Omental fat pad (tissue), 4 donors: ENCODE measurements around the gene SH3RF3. TPM values are rescaled to one million over a fixed set of nuclear protein-coding genes. Genes with fewer than 3 reads are reported as not detected.

ENCODE experiments used
- ATAC-seq: fragments of 150-250 bp; one replicate; pipeline ENCODE4 v1.9.1; 2016; ENCODE audit warnings: mild to moderate bottlenecking, moderate library complexity; ENCODE audit not compliant: low FRiP score
- DNase-seq: peaks from one replicate; pipeline ENCODE4 v3.0.0-alpha.2; 2019; ENCODE audit warnings: low spot score
- total RNA-seq, 4 donors: library from RNA; depleted of rRNA; stranded (reverse); fragments of >200 nt; gene quantifications; one replicate each; pipeline ENCODE4 v1.1.0, GENCODE V29; 2016
- TF ChIP-seq, protein P1 (sequence below), 3 donors: fragments of 450-650 bp; IDR thresholded peaks; one replicate each; pipeline ENCODE4 v1.5.1; 2016 to 2017; ENCODE audit warnings: antibody characterized with exemption in 3 of 3, mild to moderate bottlenecking in 3 of 3, moderate library complexity in 2 of 3

Gene SH3RF3
- total RNA-seq, 4 donors from 2014 or later, result 6.5 to 16.6 (median 8.6) TPM

DNA sequence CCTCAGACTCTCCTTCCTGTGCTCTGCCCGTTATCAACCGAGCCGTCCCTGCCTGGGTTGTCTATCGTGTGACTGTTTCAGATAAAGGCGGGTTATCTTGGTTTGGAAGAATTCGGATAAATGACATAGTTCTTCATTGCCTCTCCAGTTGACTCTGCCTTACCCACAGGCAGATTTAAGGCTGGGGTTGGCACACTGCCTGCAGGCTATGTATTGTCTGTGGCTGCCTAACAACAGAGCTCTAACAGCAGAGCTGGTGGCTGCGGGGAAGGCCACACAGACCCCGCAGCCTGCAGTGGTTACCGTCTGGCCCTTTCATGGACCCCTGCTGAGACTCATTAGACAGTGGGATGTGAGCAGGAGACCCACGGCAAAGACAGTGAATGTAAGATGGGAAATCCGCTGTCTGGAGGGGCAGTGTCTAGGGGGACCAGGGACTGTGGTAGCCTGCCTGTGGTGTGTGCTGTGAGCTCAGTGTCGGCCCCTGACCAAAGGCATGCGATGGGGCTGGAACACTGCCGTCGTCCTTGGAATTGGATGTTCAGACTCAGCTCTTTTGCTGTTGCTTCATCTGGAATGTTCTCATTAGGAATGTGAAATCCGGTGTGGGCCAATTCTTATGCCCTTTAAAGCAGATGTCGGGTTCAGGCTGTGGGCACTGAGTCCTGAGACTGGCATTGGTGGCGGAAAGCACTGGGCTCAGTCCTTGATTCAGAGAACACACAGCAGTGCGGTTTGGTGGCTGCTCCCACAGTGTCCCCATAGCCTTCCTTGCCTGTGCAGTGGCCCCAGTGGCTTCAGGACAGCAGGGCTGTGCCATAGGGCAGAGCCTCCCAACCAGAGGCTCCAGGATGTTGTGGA lies 44.5 kb downstream of the SH3RF3 start:
- TF ChIP-seq, protein P1, sequence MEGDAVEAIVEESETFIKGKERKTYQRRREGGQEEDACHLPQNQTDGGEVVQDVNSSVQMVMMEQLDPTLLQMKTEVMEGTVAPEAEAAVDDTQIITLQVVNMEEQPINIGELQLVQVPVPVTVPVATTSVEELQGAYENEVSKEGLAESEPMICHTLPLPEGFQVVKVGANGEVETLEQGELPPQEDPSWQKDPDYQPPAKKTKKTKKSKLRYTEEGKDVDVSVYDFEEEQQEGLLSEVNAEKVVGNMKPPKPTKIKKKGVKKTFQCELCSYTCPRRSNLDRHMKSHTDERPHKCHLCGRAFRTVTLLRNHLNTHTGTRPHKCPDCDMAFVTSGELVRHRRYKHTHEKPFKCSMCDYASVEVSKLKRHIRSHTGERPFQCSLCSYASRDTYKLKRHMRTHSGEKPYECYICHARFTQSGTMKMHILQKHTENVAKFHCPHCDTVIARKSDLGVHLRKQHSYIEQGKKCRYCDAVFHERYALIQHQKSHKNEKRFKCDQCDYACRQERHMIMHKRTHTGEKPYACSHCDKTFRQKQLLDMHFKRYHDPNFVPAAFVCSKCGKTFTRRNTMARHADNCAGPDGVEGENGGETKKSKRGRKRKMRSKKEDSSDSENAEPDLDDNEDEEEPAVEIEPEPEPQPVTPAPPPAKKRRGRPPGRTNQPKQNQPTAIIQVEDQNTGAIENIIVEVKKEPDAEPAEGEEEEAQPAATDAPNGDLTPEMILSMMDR (IDR thresholded peaks at IDR 0.05), result no peak
- ATAC-seq (peak; percentile 67), DNase-seq (no peak)

DNA sequence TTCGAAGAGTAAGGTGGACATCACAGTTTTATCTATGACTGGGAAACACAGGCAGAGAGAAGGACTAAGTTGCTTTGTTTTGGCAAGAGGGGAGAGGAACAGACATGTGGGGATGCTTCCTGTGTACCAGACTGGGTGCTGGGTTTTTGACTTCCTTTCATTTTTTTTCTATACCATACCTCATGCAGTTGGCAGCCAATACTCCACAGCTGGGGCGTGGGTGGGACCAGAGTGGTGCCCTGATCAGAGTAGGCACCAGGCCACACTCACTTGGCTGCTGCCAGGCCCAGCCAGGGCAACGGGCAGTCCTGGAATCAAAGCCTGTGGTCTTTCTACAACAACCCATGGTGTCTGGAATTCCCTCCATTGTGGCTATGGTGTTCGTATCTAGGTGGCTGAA lies 45.2 kb downstream of the SH3RF3 start:
- DNase-seq (no peak), ATAC-seq (no peak)
- TF ChIP-seq, protein P1 (IDR thresholded peaks at IDR 0.05), result no peak

DNA sequence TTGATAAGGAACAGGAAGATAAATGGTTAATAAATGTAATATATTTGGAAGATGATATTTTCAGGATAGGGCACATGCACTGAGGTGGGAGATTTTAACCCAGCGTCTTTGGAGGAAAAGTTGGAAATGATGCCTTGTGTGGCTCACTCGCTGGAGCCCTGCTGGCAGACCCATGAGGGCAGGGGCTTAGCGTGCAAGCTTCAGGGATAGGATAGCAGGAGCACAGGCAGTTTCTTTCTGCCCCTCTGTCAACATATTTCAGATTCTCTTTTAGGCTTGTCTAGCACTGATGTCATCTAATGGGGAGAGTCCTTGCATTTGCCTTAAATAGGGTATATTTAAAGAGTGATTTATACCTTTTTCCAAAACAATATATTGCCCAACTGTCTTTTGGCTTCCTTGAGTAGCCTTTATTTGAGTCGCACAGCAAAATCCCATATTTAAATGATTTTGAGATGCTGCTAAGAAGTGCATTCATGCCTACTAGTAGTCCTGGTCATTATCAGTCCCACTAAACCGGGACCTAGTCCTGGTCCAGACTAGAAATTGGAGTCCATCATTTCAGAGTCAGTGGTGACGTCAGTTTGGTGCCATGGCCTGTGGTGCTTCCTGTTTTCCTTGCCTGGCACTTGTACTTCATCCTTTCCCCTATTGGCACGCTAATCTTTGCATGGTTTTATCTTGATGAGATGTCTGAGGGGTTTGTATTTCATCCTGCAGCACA lies 45.8 kb downstream of the SH3RF3 start:
- TF ChIP-seq, protein P1 (IDR thresholded peaks at IDR 0.05), result no peak
- no peak for DNase-seq
- ATAC-seq, result no peak

DNA sequence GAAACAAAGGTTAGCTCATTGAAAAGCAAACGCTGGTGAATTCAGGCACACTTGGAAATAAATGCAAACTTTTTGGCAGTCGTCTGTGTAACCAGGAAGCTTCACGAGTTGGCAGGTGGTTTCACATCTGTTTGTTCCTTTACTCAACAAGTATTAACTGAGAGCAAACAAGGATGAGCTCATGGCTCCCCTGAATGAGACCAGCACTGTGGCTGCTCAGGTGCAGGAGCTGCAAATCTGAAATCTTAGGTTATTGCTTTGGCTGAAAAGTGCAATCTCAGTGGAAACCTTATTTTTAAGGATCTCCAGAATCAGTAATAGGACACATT lies 46.3 kb downstream of the SH3RF3 start:
- DNase-seq (no peak), ATAC-seq (no peak)
- TF ChIP-seq, protein P1 (IDR thresholded peaks at IDR 0.05), result no peak

DNA sequence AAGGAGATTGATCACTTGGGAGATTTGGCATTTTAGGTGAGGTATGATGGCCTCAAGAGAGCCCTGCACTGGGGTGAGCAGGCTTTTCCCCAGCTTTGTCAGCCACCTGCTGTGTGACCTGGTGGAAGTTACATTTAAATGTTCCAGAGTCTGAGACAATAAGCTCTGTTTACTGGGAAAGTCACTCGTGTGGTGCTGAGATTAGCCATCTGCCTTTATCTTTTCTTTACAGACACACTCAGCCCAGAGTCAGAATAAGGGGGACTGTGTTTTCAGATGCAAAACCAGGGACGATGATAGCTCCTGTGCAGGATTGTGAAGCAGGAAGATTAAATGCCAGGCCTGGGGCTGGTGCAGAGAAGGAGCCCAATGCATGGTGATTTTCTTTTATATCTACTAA lies 47.9 kb downstream of the SH3RF3 start:
- TF ChIP-seq, protein P1 (IDR thresholded peaks at IDR 0.05), result no peak
- DNase-seq, result no peak
- no peak for ATAC-seq

DNA sequence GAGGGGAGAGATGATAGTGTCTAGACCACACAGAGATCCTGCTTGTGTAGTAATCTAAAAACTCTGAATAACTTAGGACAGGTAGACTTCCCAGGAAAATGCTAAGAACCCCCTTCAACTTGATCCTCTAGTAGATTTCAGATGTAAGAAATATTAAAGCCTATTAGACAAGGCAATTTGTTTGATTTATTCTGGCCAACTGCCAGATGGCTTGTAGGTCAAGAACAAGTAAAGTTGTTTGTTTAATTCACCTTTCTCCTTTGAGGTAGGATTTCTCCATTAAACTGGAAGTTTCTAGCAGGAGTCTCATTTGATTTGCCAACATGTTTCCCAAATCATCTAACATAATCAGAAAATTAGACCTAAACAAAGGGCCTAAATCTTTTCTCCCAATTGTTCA lies 48.6 kb downstream of the SH3RF3 start:
- no peak for ATAC-seq
- TF ChIP-seq, protein P1 (IDR thresholded peaks at IDR 0.05), result no peak
- DNase-seq, result no peak
